ENCODE measurements around the gene RAB11A. TPM values are rescaled to one million over a fixed set of nuclear protein-coding genes. Genes with fewer than 3 reads are reported as not detected.

Gene RAB11A
- total and polyA plus RNA-seq, 4 experiments from 2014 or later, result 84.7 to 265 (median 171) TPM

- no peaks in the 10 kb centered on the region for H3K4me1 ChIP-seq (ENCODE audit: insufficient read depth, low read length)
- Mint-ChIP-seq H3K27ac (no peak overlapping the region), H3K4me3 (no peak overlapping the region), H3K4me1 (no peaks in the 10 kb centered on the region), H3K36me3 (no peaks in the 10 kb centered on the region), H3K9me3 (no peaks in the 10 kb centered on the region), H3K27me3 (no peaks in the 10 kb centered on the region)
- no peaks in the 10 kb centered on the region for H3K9me3 ChIP-seq (ENCODE audit: control insufficient read depth in 1 of 2, low read length in 2 of 2)
- no peaks in the 10 kb centered on the region for H3K36me3 ChIP-seq (ENCODE audit: insufficient read depth, low read length)
- intact Hi-C loops (cut with micrococcal nuclease), result no loop called here
- CTCF ChIA-PET (ENCODE audit: partially characterized antibody), result no interaction called here
- no peaks in the 10 kb centered on the region for H3K27me3 ChIP-seq (ENCODE audit: insufficient read depth, low read length)
- no peak overlapping the region for H3K4me3 ChIP-seq (ENCODE audit: low read length in 2 of 2)
- H3K27ac ChIP-seq (ENCODE audit: low read depth, low read length), result no peak overlapping the region
- DNase-seq, result no peak
- POLR2A ChIA-PET (ENCODE audit: partially characterized antibody), result no interaction called here
These were observed 56.0 kb downstream of the RAB11A start for GRCh38 chr15:65925338-65925737.

- POLR2A ChIA-PET (ENCODE audit: partially characterized antibody), result no interaction called here
These were observed 57.2 kb downstream of the RAB11A start for GRCh38 chr15:65926459-65926858.

GRCh38 chr15:65926899-65927298 is 57.6 kb downstream of the RAB11A start:
- Mint-ChIP-seq H3K9me3 (no peaks in the 10 kb centered on the region), H3K27me3 (no peaks in the 10 kb centered on the region), H3K4me1 (no peaks in the 10 kb centered on the region), H3K4me3 (no peak overlapping the region), H3K36me3 (no peaks in the 10 kb centered on the region), H3K27ac (peak overlapping the region in 1 of 7 donors; percentile 18)
- ChIA-PET CTCF (ENCODE audit: partially characterized antibody) (no interaction called here), POLR2A (ENCODE audit: partially characterized antibody) (no interaction called here)
- no peak for DNase-seq
- no peak overlapping the region for H3K27ac ChIP-seq (ENCODE audit: low read depth, low read length)
- H3K4me1 ChIP-seq (ENCODE audit: insufficient read depth, low read length), result no peaks in the 10 kb centered on the region
- H3K9me3 ChIP-seq (ENCODE audit: control insufficient read depth in 1 of 2, low read length in 2 of 2), result no peaks in the 10 kb centered on the region
- intact Hi-C loops (cut with micrococcal nuclease), result no loop called here
- H3K27me3 ChIP-seq (ENCODE audit: insufficient read depth, low read length), result no peaks in the 10 kb centered on the region
- no peak overlapping the region for H3K4me3 ChIP-seq (ENCODE audit: low read length in 2 of 2)
- H3K36me3 ChIP-seq (ENCODE audit: insufficient read depth, low read length), result no peaks in the 10 kb centered on the region

More at GRCh38 chr15:65926459-65926858, 57.2 kb downstream of the RAB11A start:
- Histone ChIP-seq H3K27ac (ENCODE audit: low read depth, low read length) (no peak overlapping the region), H3K36me3 (ENCODE audit: insufficient read depth, low read length) (no peaks in the 10 kb centered on the region), H3K9me3 (ENCODE audit: control insufficient read depth in 1 of 2, low read length in 2 of 2) (no peaks in the 10 kb centered on the region), H3K4me1 (ENCODE audit: insufficient read depth, low read length) (no peaks in the 10 kb centered on the region), H3K4me3 (ENCODE audit: low read length in 2 of 2) (no peak overlapping the region), H3K27me3 (ENCODE audit: insufficient read depth, low read length) (no peaks in the 10 kb centered on the region)
- Mint-ChIP-seq H3K4me1 (no peaks in the 10 kb centered on the region), H3K9me3 (no peaks in the 10 kb centered on the region), H3K27ac (no peak overlapping the region), H3K36me3 (no peaks in the 10 kb centered on the region), H3K27me3 (no peaks in the 10 kb centered on the region), H3K4me3 (no peak overlapping the region)
- intact Hi-C loops (cut with micrococcal nuclease), result no loop called here
- no peak for DNase-seq
- CTCF ChIA-PET (ENCODE audit: partially characterized antibody), result no interaction called here

GRCh38 chr15:65927545-65927944 is 58.3 kb downstream of the RAB11A start:
- Histone ChIP-seq H3K4me1 (ENCODE audit: insufficient read depth, low read length) (no peaks in the 10 kb centered on the region), H3K27ac (ENCODE audit: low read depth, low read length) (no peak overlapping the region), H3K36me3 (ENCODE audit: insufficient read depth, low read length) (no peaks in the 10 kb centered on the region), H3K27me3 (ENCODE audit: insufficient read depth, low read length) (no peaks in the 10 kb centered on the region), H3K9me3 (ENCODE audit: control insufficient read depth in 1 of 2, low read length in 2 of 2) (no peaks in the 10 kb centered on the region), H3K4me3 (ENCODE audit: low read length in 2 of 2) (no peak overlapping the region)
- ChIA-PET POLR2A (ENCODE audit: partially characterized antibody) (no interaction called here), CTCF (ENCODE audit: partially characterized antibody) (no interaction called here)
- H3K4me3 Mint-ChIP-seq, result no peak overlapping the region
- no peaks in the 10 kb centered on the region for H3K9me3 Mint-ChIP-seq
- intact Hi-C loops (cut with micrococcal nuclease), result no loop called here
- no peaks in the 10 kb centered on the region for H3K4me1 Mint-ChIP-seq
- H3K27ac Mint-ChIP-seq, result peak overlapping the region in 1 of 7 donors; percentile 18
- H3K36me3 Mint-ChIP-seq, result no peaks in the 10 kb centered on the region
- DNase-seq, result no peak
- no peaks in the 10 kb centered on the region for H3K27me3 Mint-ChIP-seq

- no peaks in the 10 kb centered on the region for H3K9me3 ChIP-seq (ENCODE audit: control insufficient read depth in 1 of 2, low read length in 2 of 2)
- H3K36me3 ChIP-seq (ENCODE audit: insufficient read depth, low read length), result no peaks in the 10 kb centered on the region
- no peak overlapping the region for H3K27ac ChIP-seq (ENCODE audit: low read depth, low read length)
- Mint-ChIP-seq H3K4me3 (no peak overlapping the region), H3K27me3 (no peaks in the 10 kb centered on the region), H3K27ac (no peak overlapping the region), H3K36me3 (no peaks in the 10 kb centered on the region), H3K9me3 (no peaks in the 10 kb centered on the region), H3K4me1 (no peaks in the 10 kb centered on the region)
- ChIA-PET CTCF (ENCODE audit: partially characterized antibody) (no interaction called here), POLR2A (ENCODE audit: partially characterized antibody) (no interaction called here)
- H3K27me3 ChIP-seq (ENCODE audit: insufficient read depth, low read length), result no peaks in the 10 kb centered on the region
- intact Hi-C loops (cut with micrococcal nuclease), result no loop called here
- H3K4me3 ChIP-seq (ENCODE audit: low read length in 2 of 2), result no peak overlapping the region
- no peak for DNase-seq
- H3K4me1 ChIP-seq (ENCODE audit: insufficient read depth, low read length), result no peaks in the 10 kb centered on the region
These were observed 60.3 kb downstream of the RAB11A start for GRCh38 chr15:65929573-65929972.

- H3K36me3 ChIP-seq (ENCODE audit: insufficient read depth, low read length), result no peaks in the 10 kb centered on the region
- DNase-seq, result no peak
- H3K27ac ChIP-seq (ENCODE audit: low read depth, low read length), result no peak overlapping the region
- H3K27me3 Mint-ChIP-seq, result no peaks in the 10 kb centered on the region
- H3K27me3 ChIP-seq (ENCODE audit: insufficient read depth, low read length), result no peaks in the 10 kb centered on the region
- POLR2A ChIA-PET (ENCODE audit: partially characterized antibody), result no interaction called here
- H3K9me3 ChIP-seq (ENCODE audit: control insufficient read depth in 1 of 2, low read length in 2 of 2), result no peaks in the 10 kb centered on the region
- intact Hi-C loops (cut with micrococcal nuclease), result no loop called here
- no peak overlapping the region for H3K4me3 ChIP-seq (ENCODE audit: low read length in 2 of 2)
- H3K4me1 Mint-ChIP-seq, result no peaks in the 10 kb centered on the region
- H3K27ac Mint-ChIP-seq, result no peak overlapping the region
- CTCF ChIA-PET (ENCODE audit: partially characterized antibody), result no interaction called here
- H3K36me3 Mint-ChIP-seq, result no peaks in the 10 kb centered on the region
- H3K4me1 ChIP-seq (ENCODE audit: insufficient read depth, low read length), result no peaks in the 10 kb centered on the region
- H3K9me3 Mint-ChIP-seq, result no peaks in the 10 kb centered on the region
- H3K4me3 Mint-ChIP-seq, result no peak overlapping the region
These were observed 60.8 kb downstream of the RAB11A start for GRCh38 chr15:65930134-65930533.

- CTCF ChIA-PET (ENCODE audit: partially characterized antibody), result no interaction called here
- Histone ChIP-seq H3K27me3 (ENCODE audit: insufficient read depth, low read length) (no peaks in the 10 kb centered on the region), H3K36me3 (ENCODE audit: insufficient read depth, low read length) (no peaks in the 10 kb centered on the region), H3K4me1 (ENCODE audit: insufficient read depth, low read length) (no peaks in the 10 kb centered on the region), H3K27ac (ENCODE audit: low read depth, low read length) (no peak overlapping the region), H3K9me3 (ENCODE audit: control insufficient read depth in 1 of 2, low read length in 2 of 2) (no peaks in the 10 kb centered on the region), H3K4me3 (ENCODE audit: low read length in 2 of 2) (no peak overlapping the region)
- intact Hi-C loops (cut with micrococcal nuclease), result no loop called here
- Mint-ChIP-seq H3K27me3 (no peaks in the 10 kb centered on the region), H3K36me3 (no peaks in the 10 kb centered on the region), H3K27ac (no peak overlapping the region), H3K9me3 (peaks cover 0 to 2% (median 0%) of the 10 kb centered on the region in 8 donors), H3K4me1 (no peaks in the 10 kb centered on the region), H3K4me3 (no peak overlapping the region)
- no peak for DNase-seq
- POLR2A ChIA-PET (ENCODE audit: partially characterized antibody), result no interaction called here
These were observed 61.9 kb downstream of the RAB11A start for GRCh38 chr15:65931221-65931620.

- H3K27me3 ChIP-seq (ENCODE audit: insufficient read depth, low read length), result no peaks in the 10 kb centered on the region
- no peak overlapping the region for H3K27ac ChIP-seq (ENCODE audit: low read depth, low read length)
- POLR2A ChIA-PET (ENCODE audit: partially characterized antibody), result no interaction called here
- Mint-ChIP-seq H3K4me1 (no peaks in the 10 kb centered on the region), H3K27ac (no peak overlapping the region), H3K9me3 (peaks cover 0 to 2% (median 0%) of the 10 kb centered on the region in 8 donors), H3K4me3 (no peak overlapping the region), H3K27me3 (no peaks in the 10 kb centered on the region), H3K36me3 (no peaks in the 10 kb centered on the region)
- H3K4me1 ChIP-seq (ENCODE audit: insufficient read depth, low read length), result no peaks in the 10 kb centered on the region
- intact Hi-C loops (cut with micrococcal nuclease), result no loop called here
- CTCF ChIA-PET (ENCODE audit: partially characterized antibody), result no interaction called here
- H3K4me3 ChIP-seq (ENCODE audit: low read length in 2 of 2), result no peak overlapping the region
- no peak for DNase-seq
- H3K36me3 ChIP-seq (ENCODE audit: insufficient read depth, low read length), result no peaks in the 10 kb centered on the region
- no peaks in the 10 kb centered on the region for H3K9me3 ChIP-seq (ENCODE audit: control insufficient read depth in 1 of 2, low read length in 2 of 2)
These were observed 66.1 kb downstream of the RAB11A start for GRCh38 chr15:65935391-65935790.

Data from CD4-positive, alpha-beta memory T cell (primary cell).